ENCODE measurements around the gene GFPT2.

GFPT2 gene

GRCh38 chr5:180306796-180307195 is 46.3 kb downstream of the GFPT2 start:
- TF ChIP-seq CTCF (IDR thresholded peaks at IDR 0.05; ENCODE audit: control extremely low read depth, extremely low read depth, low read depth, missing control alignments) = no peak
- ChIA-PET POLR2A (no interaction called here), CTCF (interaction anchor here (4.1 to 9.3 kb wide), 3 partner anchors 9 to 22 kb away, joined by 29 to 50 read pairs (median 31); no protein-coding TSS in a partner anchor)

GRCh38 chr5:180305481-180305880 is 47.7 kb downstream of the GFPT2 start:
- POLR2A ChIA-PET = no interaction called here
- no peak for DNase-seq (ENCODE audit: extremely low spot score)
- no peak for TF ChIP-seq CTCF (IDR thresholded peaks at IDR 0.05; ENCODE audit: control extremely low read depth, extremely low read depth, low read depth, missing control alignments)
- CTCF ChIA-PET = interaction anchor here (1.0 to 9.3 kb wide), 5 partner anchors 11 to 166 kb away, joined by 3 to 50 read pairs (median 29); no protein-coding TSS in a partner anchor

More at GRCh38 chr5:180306796-180307195, 46.3 kb downstream of the GFPT2 start:
- no peak for DNase-seq (ENCODE audit: extremely low spot score)

- DNase-seq (ENCODE audit: extremely low spot score) = no peak
- no peak for TF ChIP-seq CTCF (IDR thresholded peaks at IDR 0.05; ENCODE audit: control extremely low read depth, extremely low read depth, low read depth, missing control alignments)
- ChIA-PET POLR2A (no interaction called here), CTCF (interaction anchor here (1.0 to 9.3 kb wide), 5 partner anchors 10 to 167 kb away, joined by 3 to 50 read pairs (median 29); no protein-coding TSS in a partner anchor)
Observed at GRCh38 chr5:180304431-180305375, 48.4 kb downstream of the GFPT2 start.

- ChIA-PET CTCF (interaction anchor here (4.1 to 9.3 kb wide), 3 partner anchors 10 to 25 kb away, joined by 29 to 50 read pairs (median 31); no protein-coding TSS in a partner anchor), POLR2A (no interaction called here)
- no peak for DNase-seq (ENCODE audit: extremely low spot score)
- TF ChIP-seq CTCF (IDR thresholded peaks at IDR 0.05; ENCODE audit: control extremely low read depth, extremely low read depth, low read depth, missing control alignments) = no peak
Observed at GRCh38 chr5:180304016-180304292, 49.2 kb downstream of the GFPT2 start.

GRCh38 chr5:180303226-180304015 is 49.7 kb downstream of the GFPT2 start:
- ChIA-PET POLR2A (no interaction called here), CTCF (interaction anchor here (4.1 to 9.3 kb wide), 3 partner anchors 9 to 25 kb away, joined by 29 to 50 read pairs (median 31); no protein-coding TSS in a partner anchor)
- TF ChIP-seq CTCF (IDR thresholded peaks at IDR 0.05; ENCODE audit: control extremely low read depth, extremely low read depth, low read depth, missing control alignments) = no peak
- DNase-seq (ENCODE audit: extremely low spot score) = no peak

GRCh38 chr5:180302256-180302655 is 50.9 kb downstream of the GFPT2 start:
- DNase-seq (ENCODE audit: extremely low spot score) = no peak
- CTCF ChIA-PET = interaction anchor here (0.5 to 9.3 kb wide), 4 partner anchors 8 to 27 kb away, joined by 3 to 50 read pairs (median 18); no protein-coding TSS in a partner anchor
- TF ChIP-seq CTCF (IDR thresholded peaks at IDR 0.05; ENCODE audit: control extremely low read depth, extremely low read depth, low read depth, missing control alignments) = no peak
- POLR2A ChIA-PET = no interaction called here

Data from GM10248 (cell line).